GM12878 (cell line): ENCODE measurements around the gene C10orf67. TPM values are rescaled to one million over a fixed set of nuclear protein-coding genes. Genes with fewer than 3 reads are reported as not detected.

Source experiments
- ATAC-seq: fragments of 200-7000 bp; cut with Tn5 transposase; 3 replicates; pipeline ENCODE4 v1.9.1; 2020; ENCODE audit warnings: mild to moderate bottlenecking, moderate library complexity
- BruUV-seq: library from RNA; stranded (reverse); fragments of 400-500 nt; replicated peaks from 2 replicates; lab custom pipeline; 2021; lab: Mats Ljungman, UMichigan
- CTCF ChIA-PET: fragments of 300-600 bp; sonication (Branson Sonifier 250); formaldehyde crosslinking; extraction: SDS; loops from one replicate; lab custom pipeline; 2021; ENCODE audit warnings: inconsistent platforms; lab: Yijun Ruan, JAX
- POLR2A ChIA-PET: fragments of 350-600 bp; formaldehyde crosslinking; extraction: SDS; loops from one replicate; lab custom pipeline; 2021; ENCODE audit warnings: inconsistent platforms; lab: Charles Lee
- RAD21 ChIA-PET: fragments of 300-600 bp; sonication (Branson Sonifier 250); formaldehyde crosslinking; loops from one replicate; lab custom pipeline; 2023; ENCODE audit warnings: antibody characterized with exemption; ENCODE audit not compliant: unreplicated experiment; lab: Charles Lee
- SMC1A ChIA-PET: fragments of 300-600 bp; sonication (Branson Sonifier 250); formaldehyde crosslinking; loops from one replicate; lab custom pipeline; 2023; ENCODE audit not compliant: unreplicated experiment, uncharacterized antibody; lab: Charles Lee
- DNase-seq: peaks from one replicate; pipeline ENCODE4 v3.0.0-alpha.2; 2011; ENCODE audit warnings: low read depth, low spot score
- FAIRE-seq: peaks from 3 replicates; lab custom pipeline; 2011; peaks lifted over from hg19 to GRCh38; lab: Jason Lieb, UNC
- H2AFZ ChIP-seq: 2 replicates; pipeline ENCODE4 v1.6.0; 2011; ENCODE audit warnings: low read depth, low read length, control low read depth; ENCODE audit not compliant: control insufficient read depth
- H3K27ac ChIP-seq: 2 replicates; pipeline ENCODE4 v1.5.1; 2011; ENCODE audit warnings: control low read depth; ENCODE audit not compliant: control insufficient read depth, insufficient read depth
- H3K27me3 ChIP-seq, 2 experiments: replicated peaks in 1 of 2; 2 replicates each; pipeline versions ENCODE4 v1.6.0 to v1.6.1; 2011; ENCODE audit warnings: low read length in 1 of 2; ENCODE audit not compliant: control insufficient read depth in 2 of 2, insufficient read depth in 2 of 2
- H3K36me3 ChIP-seq, 2 experiments: 2 replicates each; pipeline ENCODE4 v1.5.1; 2011; ENCODE audit warnings: low read length in 1 of 2; ENCODE audit not compliant: control insufficient read depth in 2 of 2, insufficient read depth in 2 of 2
- H3K4me1 ChIP-seq: 2 replicates; pipeline ENCODE4 v1.6.1; 2011; ENCODE audit warnings: mild to moderate bottlenecking, low read length, moderate library complexity, mixed read lengths; ENCODE audit not compliant: control insufficient read depth, insufficient read depth
- H3K4me2 ChIP-seq: 2 replicates; pipeline ENCODE4 v1.6.0; 2011; ENCODE audit warnings: control low read depth; ENCODE audit not compliant: control insufficient read depth, insufficient read depth
- H3K4me3 ChIP-seq: fragments of 200-600 bp; sonication (generic); 2 replicates; pipeline ENCODE4 v1.5.1; 2016
- H3K79me2 ChIP-seq: 2 replicates; pipeline ENCODE4 v1.6.0; 2011; ENCODE audit warnings: low read length; ENCODE audit not compliant: control insufficient read depth, insufficient read depth
- H3K9ac ChIP-seq: 2 replicates; pipeline ENCODE4 v1.8.0; 2011; ENCODE audit warnings: low read length, control low read depth, mixed read lengths; ENCODE audit not compliant: control insufficient read depth, insufficient read depth
- H3K9me3 ChIP-seq: replicated peaks from 3 replicates; pipeline ENCODE4 v1.5.1; 2011; ENCODE audit warnings: mild to moderate bottlenecking, low read length; ENCODE audit not compliant: control insufficient read depth, insufficient read depth
- H4K20me1 ChIP-seq: 2 replicates; pipeline ENCODE4 v1.6.0; 2011; ENCODE audit not compliant: control insufficient read depth, insufficient read depth
- BMI1 ChIP-seq: fragments of 450-650 bp; IDR thresholded peaks from 2 replicates; pipeline ENCODE4 v1.6.1; 2016; ENCODE audit warnings: mild to moderate bottlenecking, moderate library complexity, borderline replicate concordance
- CBX5 ChIP-seq: sonication (generic); IDR thresholded peaks from 2 replicates; pipeline ENCODE4 v1.6.1; 2016; ENCODE audit warnings: low read depth, moderate library complexity, mild to moderate bottlenecking, inconsistent platforms
- CREM ChIP-seq: IDR thresholded peaks from 2 replicates; pipeline ENCODE4 v1.6.1; 2014; ENCODE audit warnings: antibody characterized with exemption, low read depth
- RBBP5 ChIP-seq: fragments of 200-600 bp; sonication (generic); conservative IDR thresholded peaks from 2 replicates; pipeline ENCODE4 v1.6.1; 2016
- SMARCA5 ChIP-seq: fragments of 450-650 bp; IDR thresholded peaks from 2 replicates; pipeline ENCODE4 v1.6.1; 2017; ENCODE audit warnings: mild to moderate bottlenecking
- STAT1 ChIP-seq: fragments of 450-650 bp; conservative IDR thresholded peaks from 2 replicates; pipeline ENCODE4 v1.6.1; 2014; ENCODE audit warnings: antibody characterized with exemption, mild to moderate bottlenecking
- TBL1XR1 ChIP-seq: IDR thresholded peaks from 2 replicates; pipeline ENCODE4 v1.6.1; 2012; ENCODE audit warnings: low read depth, low read length, improper control_type of control experiment
- TCF3 ChIP-seq: IDR thresholded peaks from 2 replicates; pipeline ENCODE4 v1.6.1; 2012; ENCODE audit warnings: low read depth, mild to moderate bottlenecking, low read length, borderline replicate concordance; ENCODE audit not compliant: insufficient read depth
- YY1 ChIP-seq: IDR thresholded peaks from 2 replicates; pipeline ENCODE4 v1.6.1; 2011; ENCODE audit warnings: low read depth, mild to moderate bottlenecking, low read length
- WGBS: methylation state at CpG from one replicate; pipeline ENCODE4 v1.1.6; 2016; ENCODE audit warnings: low lambda C conversion rate; ENCODE audit not compliant: insufficient replicate concordance, insufficient coverage; ENCODE audit errors: missing lambda C conversion rate; 5-methylcytosine and 5-hydroxymethylcytosine counted together
- in situ Hi-C: fragments of 300-500 bp; cut with MboI; formaldehyde crosslinking; loops from 9 replicates; pipeline ENCODE4 v1.14.3; 2018; ENCODE audit warnings: mixed read lengths
- intact Hi-C: fragments of 100-400 bp; cut with micrococcal nuclease; formaldehyde crosslinking; loops from one replicate; pipeline ENCODE4 v1.14.2; 2022; ENCODE audit not compliant: unreplicated experiment
- polyA plus RNA-seq, 11 experiments: library from polyadenylated mRNA; depleted of rRNA in 4 of 11; unstranded in 6 of 11; stranded (reverse) in 5 of 11; fragments of >200 nt; fragmentation: Nextera tagmentation in 4 of 11; fragmentation: Illumina TruSeq in 1 of 11; extraction: Ambion mirVana in 4 of 11; extraction: Trizol in 1 of 11; gene quantifications; 1 replicate in 1 of 11; 2 replicates in 10 of 11; pipeline versions ENCODE4 v1.2.1 to v1.2.3, GENCODE V29; 2011 to 2016; ENCODE audit warnings: inconsistent platforms in 2 of 11, missing spikeins in 2 of 11, low read depth in 1 of 11
- total RNA-seq, 4 experiments: library from RNA; depleted of rRNA in 3 of 4; stranded (reverse); fragments of >200 nt in 3 of 4; fragmentation: Illumina TruSeq in 1 of 4; extraction: Trizol in 1 of 4; gene quantifications; 2 replicates each; pipeline versions ENCODE4 v1.2.1 to v1.2.3, GENCODE V29; 2013 to 2021
- TF ChIP-seq, protein P1 (sequence below): fragments of 450-650 bp; formaldehyde crosslinking; IDR thresholded peaks from 2 replicates; pipeline ENCODE4 v1.4.0; 2020; ENCODE audit warnings: mild to moderate bottlenecking, moderate library complexity
- TF ChIP-seq, protein P2 (sequence below): fragments of 450-650 bp; IDR thresholded peaks from 2 replicates; pipeline ENCODE4 v1.6.1; 2018; ENCODE audit warnings: mild to moderate bottlenecking, low read depth, moderate library complexity; ENCODE audit not compliant: partially characterized antibody
- TF ChIP-seq, protein P3 (sequence below): fragments of 150-350 bp; IDR thresholded peaks from 2 replicates; pipeline ENCODE4 v1.6.1; 2014; ENCODE audit warnings: mild to moderate bottlenecking, low read depth, low read length
- TF ChIP-seq, protein P4 (sequence below): fragments of 450-650 bp; IDR thresholded peaks from 2 replicates; pipeline ENCODE4 v1.6.1; 2017; ENCODE audit warnings: low read depth, mild to moderate bottlenecking, moderate library complexity
- TF ChIP-seq, protein P5 (sequence below): IDR thresholded peaks from 2 replicates; pipeline ENCODE4 v1.6.1; 2012; ENCODE audit warnings: low read depth, low read length, improper control_type of control experiment

Gene C10orf67
- total and polyA plus RNA-seq, 10 of the 15 experiments (the other 5 are each of a cell fraction or from before 2014, with no cell fraction given) = 0.06 TPM; not detected in 9

DNA sequence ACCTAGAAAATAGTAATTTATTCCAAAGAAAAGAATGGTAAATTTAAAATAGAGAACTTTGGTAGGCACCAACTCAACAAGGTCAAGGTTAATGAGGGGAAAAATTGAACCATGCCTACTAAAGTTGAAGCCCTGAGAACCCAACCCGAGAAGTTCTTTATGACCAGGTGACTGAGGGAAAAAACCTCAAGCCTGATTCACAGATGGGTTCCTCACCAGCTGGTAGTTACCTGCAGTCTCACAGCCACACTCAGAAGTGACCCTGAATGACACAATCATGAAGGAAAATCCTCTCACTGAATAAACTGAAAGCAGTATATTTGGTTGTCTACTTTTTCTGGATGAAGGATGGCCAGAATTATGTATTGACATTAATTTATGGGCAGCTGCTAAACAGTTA, 7.0 kb downstream of the C10orf67 start:
- ATAC-seq = peak; percentile 48
- no peak for FAIRE-seq
- no peak overlapping the region for H3K4me3 ChIP-seq
- H2AFZ ChIP-seq = no peak overlapping the region
- no peak overlapping the region for H3K9ac ChIP-seq
- DNase-seq = no peak
- TF ChIP-seq, protein P1, sequence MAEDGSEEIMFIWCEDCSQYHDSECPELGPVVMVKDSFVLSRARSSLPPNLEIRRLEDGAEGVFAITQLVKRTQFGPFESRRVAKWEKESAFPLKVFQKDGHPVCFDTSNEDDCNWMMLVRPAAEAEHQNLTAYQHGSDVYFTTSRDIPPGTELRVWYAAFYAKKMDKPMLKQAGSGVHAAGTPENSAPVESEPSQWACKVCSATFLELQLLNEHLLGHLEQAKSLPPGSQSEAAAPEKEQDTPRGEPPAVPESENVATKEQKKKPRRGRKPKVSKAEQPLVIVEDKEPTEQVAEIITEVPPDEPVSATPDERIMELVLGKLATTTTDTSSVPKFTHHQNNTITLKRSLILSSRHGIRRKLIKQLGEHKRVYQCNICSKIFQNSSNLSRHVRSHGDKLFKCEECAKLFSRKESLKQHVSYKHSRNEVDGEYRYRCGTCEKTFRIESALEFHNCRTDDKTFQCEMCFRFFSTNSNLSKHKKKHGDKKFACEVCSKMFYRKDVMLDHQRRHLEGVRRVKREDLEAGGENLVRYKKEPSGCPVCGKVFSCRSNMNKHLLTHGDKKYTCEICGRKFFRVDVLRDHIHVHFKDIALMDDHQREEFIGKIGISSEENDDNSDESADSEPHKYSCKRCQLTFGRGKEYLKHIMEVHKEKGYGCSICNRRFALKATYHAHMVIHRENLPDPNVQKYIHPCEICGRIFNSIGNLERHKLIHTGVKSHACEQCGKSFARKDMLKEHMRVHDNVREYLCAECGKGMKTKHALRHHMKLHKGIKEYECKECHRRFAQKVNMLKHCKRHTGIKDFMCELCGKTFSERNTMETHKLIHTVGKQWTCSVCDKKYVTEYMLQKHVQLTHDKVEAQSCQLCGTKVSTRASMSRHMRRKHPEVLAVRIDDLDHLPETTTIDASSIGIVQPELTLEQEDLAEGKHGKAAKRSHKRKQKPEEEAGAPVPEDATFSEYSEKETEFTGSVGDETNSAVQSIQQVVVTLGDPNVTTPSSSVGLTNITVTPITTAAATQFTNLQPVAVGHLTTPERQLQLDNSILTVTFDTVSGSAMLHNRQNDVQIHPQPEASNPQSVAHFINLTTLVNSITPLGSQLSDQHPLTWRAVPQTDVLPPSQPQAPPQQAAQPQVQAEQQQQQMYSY (CRISPR knock-in tag) = no peak
- no peak for TF ChIP-seq CBX5
- TF ChIP-seq, protein P2, sequence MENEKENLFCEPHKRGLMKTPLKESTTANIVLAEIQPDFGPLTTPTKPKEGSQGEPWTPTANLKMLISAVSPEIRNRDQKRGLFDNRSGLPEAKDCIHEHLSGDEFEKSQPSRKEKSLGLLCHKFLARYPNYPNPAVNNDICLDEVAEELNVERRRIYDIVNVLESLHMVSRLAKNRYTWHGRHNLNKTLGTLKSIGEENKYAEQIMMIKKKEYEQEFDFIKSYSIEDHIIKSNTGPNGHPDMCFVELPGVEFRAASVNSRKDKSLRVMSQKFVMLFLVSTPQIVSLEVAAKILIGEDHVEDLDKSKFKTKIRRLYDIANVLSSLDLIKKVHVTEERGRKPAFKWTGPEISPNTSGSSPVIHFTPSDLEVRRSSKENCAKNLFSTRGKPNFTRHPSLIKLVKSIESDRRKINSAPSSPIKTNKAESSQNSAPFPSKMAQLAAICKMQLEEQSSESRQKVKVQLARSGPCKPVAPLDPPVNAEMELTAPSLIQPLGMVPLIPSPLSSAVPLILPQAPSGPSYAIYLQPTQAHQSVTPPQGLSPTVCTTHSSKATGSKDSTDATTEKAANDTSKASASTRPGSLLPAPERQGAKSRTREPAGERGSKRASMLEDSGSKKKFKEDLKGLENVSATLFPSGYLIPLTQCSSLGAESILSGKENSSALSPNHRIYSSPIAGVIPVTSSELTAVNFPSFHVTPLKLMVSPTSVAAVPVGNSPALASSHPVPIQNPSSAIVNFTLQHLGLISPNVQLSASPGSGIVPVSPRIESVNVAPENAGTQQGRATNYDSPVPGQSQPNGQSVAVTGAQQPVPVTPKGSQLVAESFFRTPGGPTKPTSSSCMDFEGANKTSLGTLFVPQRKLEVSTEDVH = no peak
- no peak for TF ChIP-seq TBL1XR1
- no peak for TF ChIP-seq YY1
- TF ChIP-seq, protein P3, sequence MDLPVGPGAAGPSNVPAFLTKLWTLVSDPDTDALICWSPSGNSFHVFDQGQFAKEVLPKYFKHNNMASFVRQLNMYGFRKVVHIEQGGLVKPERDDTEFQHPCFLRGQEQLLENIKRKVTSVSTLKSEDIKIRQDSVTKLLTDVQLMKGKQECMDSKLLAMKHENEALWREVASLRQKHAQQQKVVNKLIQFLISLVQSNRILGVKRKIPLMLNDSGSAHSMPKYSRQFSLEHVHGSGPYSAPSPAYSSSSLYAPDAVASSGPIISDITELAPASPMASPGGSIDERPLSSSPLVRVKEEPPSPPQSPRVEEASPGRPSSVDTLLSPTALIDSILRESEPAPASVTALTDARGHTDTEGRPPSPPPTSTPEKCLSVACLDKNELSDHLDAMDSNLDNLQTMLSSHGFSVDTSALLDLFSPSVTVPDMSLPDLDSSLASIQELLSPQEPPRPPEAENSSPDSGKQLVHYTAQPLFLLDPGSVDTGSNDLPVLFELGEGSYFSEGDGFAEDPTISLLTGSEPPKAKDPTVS = no peak
- TF ChIP-seq TCF3 = no peak
- TF ChIP-seq BMI1 = no peak
- no peak for TF ChIP-seq CREM
- TF ChIP-seq SMARCA5 = no peak
- TF ChIP-seq, protein P4, sequence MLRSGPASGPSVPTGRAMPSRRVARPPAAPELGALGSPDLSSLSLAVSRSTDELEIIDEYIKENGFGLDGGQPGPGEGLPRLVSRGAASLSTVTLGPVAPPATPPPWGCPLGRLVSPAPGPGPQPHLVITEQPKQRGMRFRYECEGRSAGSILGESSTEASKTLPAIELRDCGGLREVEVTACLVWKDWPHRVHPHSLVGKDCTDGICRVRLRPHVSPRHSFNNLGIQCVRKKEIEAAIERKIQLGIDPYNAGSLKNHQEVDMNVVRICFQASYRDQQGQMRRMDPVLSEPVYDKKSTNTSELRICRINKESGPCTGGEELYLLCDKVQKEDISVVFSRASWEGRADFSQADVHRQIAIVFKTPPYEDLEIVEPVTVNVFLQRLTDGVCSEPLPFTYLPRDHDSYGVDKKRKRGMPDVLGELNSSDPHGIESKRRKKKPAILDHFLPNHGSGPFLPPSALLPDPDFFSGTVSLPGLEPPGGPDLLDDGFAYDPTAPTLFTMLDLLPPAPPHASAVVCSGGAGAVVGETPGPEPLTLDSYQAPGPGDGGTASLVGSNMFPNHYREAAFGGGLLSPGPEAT = no peak
- TF ChIP-seq STAT1 = no peak
- TF ChIP-seq, protein P5, sequence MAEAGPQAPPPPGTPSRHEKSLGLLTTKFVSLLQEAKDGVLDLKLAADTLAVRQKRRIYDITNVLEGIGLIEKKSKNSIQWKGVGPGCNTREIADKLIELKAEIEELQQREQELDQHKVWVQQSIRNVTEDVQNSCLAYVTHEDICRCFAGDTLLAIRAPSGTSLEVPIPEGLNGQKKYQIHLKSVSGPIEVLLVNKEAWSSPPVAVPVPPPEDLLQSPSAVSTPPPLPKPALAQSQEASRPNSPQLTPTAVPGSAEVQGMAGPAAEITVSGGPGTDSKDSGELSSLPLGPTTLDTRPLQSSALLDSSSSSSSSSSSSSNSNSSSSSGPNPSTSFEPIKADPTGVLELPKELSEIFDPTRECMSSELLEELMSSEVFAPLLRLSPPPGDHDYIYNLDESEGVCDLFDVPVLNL = no peak
- no peak for TF ChIP-seq RBBP5
- SMC1A ChIA-PET = no interaction called here
- RAD21 ChIA-PET = no interaction called here
- H3K79me2 ChIP-seq = no peaks in the 10 kb centered on the region
- POLR2A ChIA-PET = no interaction called here
- no TSS peak for BruUV-seq
- H3K4me1 ChIP-seq = no peaks in the 10 kb centered on the region
- CTCF ChIA-PET = interaction anchor here (1.5 kb wide), 1 partner anchor 23 kb away, joined by 4 read pairs; no protein-coding TSS in a partner anchor
- H3K36me3 ChIP-seq = no peaks in the 10 kb centered on the region
- no peaks in the 10 kb centered on the region; a peak in 1 of 4 replicates for H3K27me3 ChIP-seq
- intact Hi-C loops (no loop called here), in situ Hi-C loops (no loop called here)
- WGBS = 0% methylated on average over 1 of the region's 1 CpG
- H3K4me2 ChIP-seq = no peak overlapping the region
- H3K27ac ChIP-seq = no peak overlapping the region
- no peaks in the 10 kb centered on the region for H4K20me1 ChIP-seq
- no peaks in the 10 kb centered on the region for H3K9me3 ChIP-seq
